ENCODE measurements around the gene RFC4.
"Not testable (repeated sequence)": the region's sequence is repeated elsewhere in the genome, so short reads cannot be mapped to it uniquely, and the experiment has no call there.

RFC4 gene, protein sequence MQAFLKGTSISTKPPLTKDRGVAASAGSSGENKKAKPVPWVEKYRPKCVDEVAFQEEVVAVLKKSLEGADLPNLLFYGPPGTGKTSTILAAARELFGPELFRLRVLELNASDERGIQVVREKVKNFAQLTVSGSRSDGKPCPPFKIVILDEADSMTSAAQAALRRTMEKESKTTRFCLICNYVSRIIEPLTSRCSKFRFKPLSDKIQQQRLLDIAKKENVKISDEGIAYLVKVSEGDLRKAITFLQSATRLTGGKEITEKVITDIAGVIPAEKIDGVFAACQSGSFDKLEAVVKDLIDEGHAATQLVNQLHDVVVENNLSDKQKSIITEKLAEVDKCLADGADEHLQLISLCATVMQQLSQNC

DNA sequence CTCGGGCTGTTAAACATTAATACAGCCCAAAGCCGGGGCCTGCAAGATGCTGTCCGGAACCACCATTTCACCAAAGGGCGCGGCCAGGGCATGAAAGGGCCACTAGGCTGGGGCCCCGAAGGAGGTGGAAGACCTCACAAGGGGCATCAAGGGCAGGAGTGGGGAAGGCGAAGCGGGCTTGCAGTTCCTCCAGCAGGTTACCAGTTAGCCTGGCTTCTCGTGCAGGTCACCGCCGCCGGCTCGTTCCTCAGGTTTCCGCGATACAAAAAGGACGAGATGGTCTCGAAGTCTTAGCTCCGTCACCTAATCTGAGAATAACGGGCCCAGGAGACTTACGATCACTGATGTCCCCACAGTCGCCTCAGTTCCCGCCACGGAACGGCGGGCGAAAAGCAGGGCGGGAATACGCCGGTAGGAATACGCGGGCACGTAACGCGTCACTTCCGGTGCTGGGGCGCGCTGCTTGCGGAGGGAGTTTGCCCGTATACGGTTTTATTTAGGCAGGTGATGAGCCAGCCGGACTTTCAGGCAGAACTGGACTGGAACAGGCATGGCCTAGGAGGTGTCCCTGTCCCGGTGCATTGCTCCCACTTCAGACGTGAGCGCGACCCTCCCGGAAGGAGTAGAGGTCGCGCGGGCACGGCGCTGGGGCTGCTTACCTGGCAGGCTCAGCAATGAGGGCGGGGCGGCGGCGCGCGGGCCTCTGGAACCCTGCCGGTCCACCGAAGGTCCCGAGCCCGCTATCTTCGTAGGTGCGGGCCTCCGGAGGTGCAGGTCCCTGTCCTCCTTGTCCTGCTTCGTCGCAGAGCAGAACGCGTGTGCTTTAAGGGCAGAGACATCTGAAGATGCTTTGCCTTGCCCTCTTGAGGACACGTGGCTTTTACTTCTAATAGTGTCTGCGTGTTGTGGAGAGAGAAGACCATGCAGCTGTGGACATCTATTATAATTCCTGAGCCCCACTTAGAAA, at the start of gene RFC4:
TSS of gene RFC4 (minus strand) at position 394 of the 967 bp plus-strand sequence. CDS start 1,769 bp downstream, outside the sequence.
- no peak for DNase-seq (ENCODE audit: low read depth)

DNA sequence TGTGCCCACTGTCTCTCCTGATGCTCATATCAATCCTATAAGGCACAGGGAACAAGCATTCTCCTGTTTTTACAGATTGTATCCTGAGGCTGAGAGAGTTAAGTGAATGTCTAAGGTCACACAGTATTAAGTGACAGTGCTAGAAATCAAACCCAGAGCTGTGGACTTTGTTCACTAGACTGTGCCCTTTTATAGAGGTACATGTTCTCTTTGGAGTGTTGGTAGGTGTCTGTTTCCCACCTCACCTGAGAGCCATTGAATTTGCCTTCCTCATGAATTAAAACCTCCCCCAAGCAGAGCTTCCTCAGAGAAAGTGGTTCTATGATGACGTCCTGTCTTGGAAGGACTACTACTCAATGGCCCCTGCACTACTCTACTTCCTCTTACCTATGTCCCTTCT, 48.7 kb upstream of the RFC4 start:
- no peak for DNase-seq (ENCODE audit: low read depth)

DNA sequence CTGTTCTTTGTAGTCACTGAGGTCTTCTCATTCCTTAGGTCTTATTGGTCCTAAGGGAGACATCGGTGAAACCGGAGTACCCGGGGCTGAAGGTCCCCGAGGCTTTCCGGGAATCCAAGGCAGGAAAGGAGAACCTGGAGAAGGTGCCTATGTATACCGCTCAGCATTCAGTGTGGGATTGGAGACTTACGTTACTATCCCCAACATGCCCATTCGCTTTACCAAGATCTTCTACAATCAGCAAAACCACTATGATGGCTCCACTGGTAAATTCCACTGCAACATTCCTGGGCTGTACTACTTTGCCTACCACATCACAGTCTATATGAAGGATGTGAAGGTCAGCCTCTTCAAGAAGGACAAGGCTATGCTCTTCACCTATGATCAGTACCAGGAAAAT, 47.9 kb upstream of the RFC4 start:
- DNase-seq (ENCODE audit: low read depth): no peak

DNA sequence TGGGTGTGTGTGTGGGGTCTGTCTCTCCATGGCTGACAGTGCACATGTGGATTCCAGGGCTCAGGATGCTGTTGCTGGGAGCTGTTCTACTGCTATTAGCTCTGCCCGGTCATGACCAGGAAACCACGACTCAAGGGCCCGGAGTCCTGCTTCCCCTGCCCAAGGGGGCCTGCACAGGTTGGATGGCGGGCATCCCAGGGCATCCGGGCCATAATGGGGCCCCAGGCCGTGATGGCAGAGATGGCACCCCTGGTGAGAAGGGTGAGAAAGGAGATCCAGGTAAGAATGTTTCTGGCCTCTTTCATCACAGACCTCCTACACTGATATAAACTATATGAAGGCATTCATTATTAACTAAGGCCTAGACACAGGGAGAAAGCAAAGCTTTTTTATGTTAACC, 46.7 kb upstream of the RFC4 start:
- no peak for DNase-seq (ENCODE audit: low read depth)

DNA sequence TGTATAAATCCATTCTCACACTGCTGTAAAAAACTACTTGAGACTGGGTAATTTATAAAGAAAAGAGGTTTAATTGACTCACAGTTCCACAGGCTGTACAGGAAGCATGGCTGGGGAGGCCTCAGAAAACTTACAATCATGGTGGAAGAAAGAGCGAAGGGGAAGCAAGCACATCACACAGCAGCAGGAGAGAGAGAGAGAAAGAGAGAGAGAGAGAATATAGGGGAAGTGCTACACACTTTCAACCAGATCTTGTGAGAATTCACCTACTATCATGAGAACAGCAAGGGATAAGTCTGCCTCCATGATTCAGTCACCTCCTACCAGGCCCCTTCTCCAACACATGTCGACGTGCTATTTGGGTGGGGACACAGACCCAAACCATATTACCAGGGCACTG, 45.6 kb upstream of the RFC4 start:
- not testable (repeated sequence) for DNase-seq (ENCODE audit: low read depth)

DNA sequence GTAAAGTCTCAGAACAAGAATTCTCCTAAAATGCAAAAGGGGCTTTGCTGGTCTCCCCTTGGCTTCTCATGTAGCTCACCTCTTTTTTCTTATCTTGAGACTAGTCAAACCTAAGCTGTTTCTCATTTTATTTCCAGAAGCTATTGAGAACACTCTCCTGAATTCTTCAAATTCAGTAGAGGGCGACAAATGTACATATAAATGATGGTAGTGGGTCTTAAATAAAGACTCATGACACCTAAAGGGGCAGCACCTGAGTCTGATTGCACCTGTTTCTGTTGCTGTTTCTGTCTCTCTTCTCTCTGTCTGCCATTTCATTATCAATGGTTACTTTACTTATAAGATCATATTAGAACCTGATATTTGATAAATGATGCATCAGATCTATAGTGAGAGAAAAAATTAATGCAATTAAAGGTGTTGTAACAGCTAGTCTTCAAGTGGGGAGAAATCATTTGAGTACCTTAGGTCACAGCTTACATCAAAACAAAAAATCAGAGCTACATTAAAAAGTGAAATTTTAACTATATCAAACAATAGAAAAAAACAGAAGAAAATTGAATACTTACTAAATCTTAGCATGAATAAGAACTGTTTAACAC, 43.2 kb upstream of the RFC4 start:
- no peak for DNase-seq (ENCODE audit: low read depth)

DNA sequence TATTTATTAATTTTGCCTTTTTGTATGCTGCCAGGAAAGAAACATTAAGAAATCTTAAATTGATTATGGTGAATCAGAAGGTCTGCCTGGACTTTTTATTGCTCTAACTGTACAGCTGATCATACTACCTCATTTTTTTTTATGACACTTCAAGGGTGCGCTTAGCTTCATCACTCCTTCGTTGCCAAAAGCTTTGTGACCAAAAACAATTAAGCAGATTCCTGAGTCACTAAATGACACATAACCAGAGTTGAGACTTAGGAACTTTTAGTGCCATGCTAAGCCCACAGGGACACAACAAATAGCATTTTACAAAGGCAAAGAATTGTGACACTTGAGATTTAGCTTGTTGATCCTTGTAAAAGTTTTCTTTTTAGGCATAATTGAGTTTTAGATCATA, 41.2 kb upstream of the RFC4 start:
- DNase-seq (ENCODE audit: low read depth): no peak

DNA sequence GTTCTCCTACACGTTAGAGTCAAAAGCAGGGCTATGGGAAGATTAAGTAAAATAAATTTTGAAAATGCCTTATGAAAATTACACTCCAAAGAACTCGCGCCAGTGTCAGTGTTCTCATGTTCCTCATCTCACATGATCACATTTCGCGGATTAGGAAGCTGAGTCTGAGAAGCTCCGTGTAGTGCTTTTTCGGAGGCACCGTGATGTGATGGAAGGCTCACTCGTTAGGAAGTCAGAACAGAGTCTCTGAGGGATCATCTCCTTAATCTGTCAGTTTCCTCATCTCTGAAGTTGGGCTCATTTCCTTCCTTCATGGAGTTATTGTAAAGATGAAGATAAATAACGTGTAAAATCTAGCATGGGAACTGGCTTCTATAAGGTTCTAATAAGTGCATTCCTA, 39.5 kb upstream of the RFC4 start:
- no peak for DNase-seq (ENCODE audit: low read depth)

DNA sequence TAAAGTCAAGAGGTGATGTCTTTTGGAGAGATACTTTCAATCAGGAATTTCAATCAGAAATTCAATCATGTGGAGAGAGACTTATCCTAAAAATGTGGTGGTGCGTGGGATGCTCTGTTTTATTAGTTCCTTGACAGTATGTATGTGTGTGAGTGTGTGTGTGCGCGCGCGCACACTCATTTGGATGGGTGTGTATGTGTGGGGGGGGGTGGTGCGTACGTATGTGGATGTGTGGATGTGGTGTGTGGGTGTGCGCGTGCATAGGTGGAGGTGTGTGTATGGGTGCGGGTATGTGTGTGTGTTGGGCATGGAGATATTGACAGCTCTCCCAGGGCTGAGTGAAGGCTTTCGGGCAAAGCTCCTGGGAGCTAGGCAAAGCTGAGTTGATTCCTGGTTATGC, 38.6 kb upstream of the RFC4 start:
- DNase-seq (ENCODE audit: low read depth): no peak

DNA sequence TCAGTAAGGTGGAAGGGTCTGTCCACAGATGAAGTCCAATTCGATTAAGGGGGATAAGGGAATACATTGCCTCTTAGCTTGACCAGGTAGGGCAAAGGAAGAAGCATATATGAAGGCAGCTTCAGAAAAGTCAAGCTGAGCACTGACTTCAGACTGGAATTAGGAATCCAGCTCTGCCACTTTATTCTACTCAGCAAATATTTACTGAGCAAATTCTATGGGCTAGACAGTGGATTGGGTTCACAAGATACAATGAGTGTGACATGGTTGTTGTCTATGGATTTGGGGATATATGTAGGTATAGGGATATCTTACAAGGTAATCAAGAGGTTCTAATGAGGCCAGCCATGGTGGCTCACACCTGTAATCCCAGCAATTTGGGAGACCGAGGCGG, 36.8 kb upstream of the RFC4 start:
- DNase-seq (ENCODE audit: low read depth): no peak

DNA sequence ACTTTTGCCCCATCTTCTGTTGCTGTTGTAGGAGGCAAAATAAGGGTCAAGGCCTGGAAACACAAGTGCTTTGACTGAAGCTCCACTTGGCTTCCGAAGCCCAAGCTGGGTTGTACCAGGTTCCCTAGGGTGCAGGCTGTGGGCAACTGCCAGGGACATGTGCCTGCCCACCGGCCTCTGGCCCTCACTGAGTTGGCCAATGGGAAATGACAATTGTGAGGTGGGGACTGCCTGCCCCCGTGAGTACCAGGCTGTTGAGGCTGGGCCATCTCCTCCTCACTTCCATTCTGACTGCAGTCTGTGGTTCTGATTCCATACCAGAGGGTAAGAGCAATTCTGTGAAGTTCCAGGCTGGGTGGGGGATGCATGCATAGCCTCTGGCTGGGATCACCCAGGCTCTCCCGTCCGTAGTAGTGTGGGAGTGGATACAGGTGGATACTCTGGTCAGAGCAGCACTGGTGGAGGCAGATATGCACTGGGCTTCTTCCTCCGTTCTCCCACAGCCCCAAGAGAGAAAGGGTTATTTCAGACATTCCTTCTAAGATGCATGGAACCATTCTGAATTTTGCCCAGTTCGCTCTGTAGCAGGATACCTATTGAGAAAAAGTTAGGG, 36.2 kb upstream of the RFC4 start, which contains the start of gene ADIPOQ:
TSS of gene ADIPOQ (plus strand) at position 285 of the 613 bp plus-strand sequence. CDS start 10,349 bp downstream, outside the sequence.
- no peak for DNase-seq (ENCODE audit: low read depth)

DNA sequence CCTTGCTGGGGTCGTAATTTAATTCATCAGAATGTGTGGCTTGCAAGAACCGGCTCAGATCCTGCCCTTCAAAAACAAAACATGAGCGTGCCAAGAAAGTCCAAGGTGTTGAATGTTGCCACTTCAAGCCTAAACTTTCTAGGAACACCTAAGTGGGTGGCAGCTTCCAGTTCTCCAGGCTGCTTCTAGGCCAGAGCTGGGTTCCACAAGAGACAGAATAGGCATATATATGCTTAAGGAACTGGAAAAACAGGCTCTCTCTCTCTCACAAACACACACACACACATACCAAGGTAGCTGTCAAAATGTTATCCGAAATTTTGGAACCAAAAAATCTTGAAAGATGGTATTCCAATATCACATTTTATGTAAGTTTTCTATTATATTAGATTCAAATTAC, 35.3 kb upstream of the RFC4 start:
- no peak for DNase-seq (ENCODE audit: low read depth)

DNA sequence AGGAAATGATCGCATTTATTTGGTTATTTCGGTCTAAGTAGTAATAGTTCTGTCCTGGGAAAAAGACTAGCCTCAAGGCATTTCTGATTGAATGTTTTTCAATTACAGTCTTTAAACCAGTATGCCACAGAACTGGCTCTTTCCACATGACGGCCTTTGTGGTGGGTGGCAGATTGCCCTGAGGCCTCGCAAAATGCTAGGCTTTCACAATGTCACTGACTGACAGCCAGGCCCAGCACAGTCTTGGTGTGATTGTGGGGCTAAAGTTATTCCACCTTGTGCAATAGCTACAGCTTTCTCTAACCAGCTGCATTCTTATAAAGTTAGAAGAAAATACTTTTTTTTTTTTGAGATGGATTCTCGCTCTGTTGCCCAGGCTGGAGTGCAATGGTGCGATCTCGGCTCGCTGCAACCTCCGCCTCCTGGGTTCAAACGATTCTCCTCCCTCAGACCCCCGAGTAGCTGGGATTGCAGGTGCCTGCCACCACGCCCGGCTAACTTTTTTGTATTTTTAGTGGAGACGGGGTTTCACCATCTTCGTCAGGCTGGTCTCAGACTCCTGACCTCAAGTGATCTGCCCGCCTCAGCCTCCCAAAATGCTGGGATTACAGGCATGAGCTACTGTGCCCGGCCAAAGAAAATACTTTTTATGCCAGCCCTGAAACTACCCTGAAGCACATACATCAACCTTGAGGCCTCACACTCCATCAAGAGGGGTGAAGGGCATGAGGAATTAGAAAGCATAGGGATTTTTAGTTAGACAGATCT, 33.8 kb upstream of the RFC4 start:
- no peak for DNase-seq (ENCODE audit: low read depth)

DNA sequence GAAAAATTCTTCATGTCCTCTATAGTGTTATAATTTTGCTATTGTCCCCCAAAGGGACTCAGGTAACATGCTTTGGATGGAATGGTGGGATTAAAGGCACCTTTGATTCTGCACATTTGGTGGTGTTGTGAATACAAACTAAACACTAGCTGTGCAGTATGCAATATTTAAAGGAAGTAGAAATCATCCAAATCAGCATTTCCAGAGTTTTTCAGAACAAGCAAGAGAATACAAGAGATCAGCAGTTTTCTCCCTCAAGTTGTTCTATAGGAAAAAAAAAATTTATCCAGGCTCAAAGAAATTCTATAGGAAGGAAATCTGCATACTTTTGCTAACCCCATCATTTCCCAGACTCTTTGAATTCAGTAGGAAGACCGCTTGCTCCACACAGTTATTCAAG, 26.0 kb upstream of the RFC4 start:
- DNase-seq (ENCODE audit: low read depth): no peak

DNA sequence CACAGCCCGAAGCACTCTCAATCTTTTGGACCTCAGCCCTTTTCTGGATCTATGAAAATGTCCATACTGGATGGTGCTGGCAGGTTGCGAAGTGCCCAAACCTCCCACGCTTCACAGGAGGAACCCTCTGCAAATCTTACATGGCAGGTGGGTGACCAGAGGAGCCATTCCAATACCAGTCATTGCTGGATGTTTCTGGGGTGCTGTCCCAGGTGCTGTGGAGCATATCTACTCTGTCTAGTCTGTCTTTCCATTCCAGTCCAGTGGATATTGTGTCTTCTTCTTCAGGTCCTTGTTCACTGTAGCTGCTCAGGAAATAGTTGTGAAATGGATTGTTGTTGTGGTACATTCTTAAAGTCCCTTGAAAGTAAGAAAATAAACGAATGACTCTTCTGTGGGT, 25.5 kb upstream of the RFC4 start:
- DNase-seq (ENCODE audit: low read depth): no peak

DNA sequence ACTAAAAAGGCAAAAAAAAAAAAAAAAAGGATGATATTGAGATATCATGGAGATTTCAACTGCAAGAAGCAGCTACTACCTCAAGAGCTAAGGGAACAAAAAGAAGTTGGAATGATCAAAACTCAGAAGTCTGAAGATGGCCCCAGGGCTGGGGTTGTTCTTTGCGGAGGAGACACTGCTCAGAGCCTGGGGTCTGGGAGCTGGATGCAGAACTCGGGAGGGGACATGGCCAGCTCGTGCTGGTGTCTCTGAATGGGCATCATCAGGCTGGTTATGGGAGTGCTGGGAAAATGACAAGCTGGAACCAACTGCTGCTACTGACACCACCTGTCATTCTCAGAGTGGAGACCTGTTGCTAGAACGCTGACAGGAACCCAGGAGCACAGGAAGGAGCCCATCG, 22.1 kb upstream of the RFC4 start:
- no peak for DNase-seq (ENCODE audit: low read depth)

DNA sequence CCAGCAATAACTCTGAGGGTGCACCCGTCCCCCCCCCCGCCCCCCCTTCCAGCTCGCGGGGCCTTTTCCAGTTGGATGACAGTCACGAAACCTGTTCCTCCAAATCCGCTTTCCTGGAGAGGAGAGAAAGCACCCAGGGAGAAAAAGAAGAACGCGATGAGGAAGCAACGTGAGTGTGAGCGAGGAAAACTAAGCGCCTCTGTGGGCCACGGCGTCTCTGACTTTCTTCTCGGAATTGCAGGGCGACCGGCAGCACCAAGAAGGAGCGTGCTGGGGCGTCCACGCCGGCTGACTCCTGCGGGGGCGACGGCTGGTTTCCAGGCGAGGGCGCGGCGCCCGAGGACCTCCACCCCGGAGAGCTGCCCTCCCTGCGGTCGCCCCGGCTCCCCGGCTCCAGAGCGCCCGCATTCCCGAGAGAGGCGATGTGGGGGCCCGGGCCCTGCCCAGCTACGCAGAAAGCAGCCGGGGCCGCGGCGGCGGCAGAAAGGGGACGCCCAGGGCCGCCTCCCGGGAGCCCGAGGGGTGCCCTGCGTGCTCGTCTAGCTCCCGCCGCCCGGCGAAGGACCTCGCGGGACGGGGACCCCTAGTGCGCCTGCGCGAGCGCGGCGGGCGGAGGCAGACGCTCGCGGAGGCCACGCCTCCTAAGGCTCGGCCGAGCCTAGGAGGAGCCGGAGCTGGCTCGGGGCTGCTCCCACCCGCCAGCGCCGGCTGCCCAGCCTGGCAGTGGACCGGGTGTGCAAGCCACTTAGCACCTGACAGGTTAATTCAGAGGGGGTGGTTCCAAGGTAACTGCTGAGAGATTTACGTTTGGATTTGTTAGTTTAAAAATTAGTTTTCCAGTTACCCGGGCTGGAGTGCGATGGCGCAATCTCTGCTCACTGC, 20.9 kb upstream of the RFC4 start:
- DNase-seq (ENCODE audit: low read depth): no peak

DNA sequence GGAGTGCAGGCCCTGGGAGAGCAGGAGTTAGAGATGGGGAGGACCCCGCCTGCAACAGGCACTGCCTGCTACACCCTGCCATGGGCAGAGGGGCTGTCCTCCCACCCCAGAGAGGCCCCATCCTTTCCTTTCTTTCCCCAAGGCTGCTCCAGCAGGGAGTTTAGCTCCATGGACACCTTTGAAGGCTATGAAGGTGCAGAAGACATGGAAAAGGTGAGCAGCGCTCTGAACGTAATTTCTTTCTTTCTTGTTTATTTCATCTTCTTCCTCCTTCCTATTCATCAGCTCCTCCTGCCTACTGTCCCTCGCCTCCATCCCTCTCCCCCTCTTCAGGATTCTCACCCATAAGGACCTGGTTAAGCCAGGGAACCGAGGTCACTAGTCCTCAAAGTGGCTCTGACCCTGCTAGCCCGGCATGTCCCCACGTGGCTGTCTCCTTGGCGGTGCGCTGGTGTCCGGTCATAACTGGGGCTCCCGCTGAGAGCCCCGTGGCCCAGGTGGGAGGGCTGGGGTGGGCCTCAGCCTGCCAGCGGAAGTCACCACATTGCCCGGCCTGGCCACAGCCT, 20.2 kb upstream of the RFC4 start:
- no peak for DNase-seq (ENCODE audit: low read depth)

DNA sequence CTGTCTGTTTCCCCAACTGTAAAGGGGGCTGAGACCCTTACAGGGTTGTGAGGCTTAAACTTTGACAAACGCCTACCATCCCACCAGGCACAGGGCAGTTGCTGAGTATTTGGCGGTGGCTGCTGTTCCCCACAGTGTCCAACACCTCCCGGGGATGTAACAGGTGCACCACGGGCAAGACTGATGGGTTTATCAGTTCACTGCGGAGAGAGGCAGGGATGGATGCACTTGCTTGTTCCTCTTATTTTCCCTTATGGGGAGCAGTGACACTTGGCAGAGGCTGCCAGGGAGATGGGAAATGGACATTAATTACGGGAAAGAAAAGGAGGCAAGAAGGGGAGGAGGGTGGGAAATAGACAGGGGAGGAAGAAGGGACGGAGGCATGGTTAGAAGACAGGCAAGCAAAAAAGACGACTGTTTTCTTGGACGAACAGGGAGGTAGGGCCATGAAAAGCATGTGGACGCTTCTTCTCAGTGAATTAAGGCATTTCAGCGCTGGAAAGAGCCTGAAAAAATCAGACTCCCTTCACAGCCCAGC, 19.7 kb upstream of the RFC4 start:
- no peak for DNase-seq (ENCODE audit: low read depth)

DNA sequence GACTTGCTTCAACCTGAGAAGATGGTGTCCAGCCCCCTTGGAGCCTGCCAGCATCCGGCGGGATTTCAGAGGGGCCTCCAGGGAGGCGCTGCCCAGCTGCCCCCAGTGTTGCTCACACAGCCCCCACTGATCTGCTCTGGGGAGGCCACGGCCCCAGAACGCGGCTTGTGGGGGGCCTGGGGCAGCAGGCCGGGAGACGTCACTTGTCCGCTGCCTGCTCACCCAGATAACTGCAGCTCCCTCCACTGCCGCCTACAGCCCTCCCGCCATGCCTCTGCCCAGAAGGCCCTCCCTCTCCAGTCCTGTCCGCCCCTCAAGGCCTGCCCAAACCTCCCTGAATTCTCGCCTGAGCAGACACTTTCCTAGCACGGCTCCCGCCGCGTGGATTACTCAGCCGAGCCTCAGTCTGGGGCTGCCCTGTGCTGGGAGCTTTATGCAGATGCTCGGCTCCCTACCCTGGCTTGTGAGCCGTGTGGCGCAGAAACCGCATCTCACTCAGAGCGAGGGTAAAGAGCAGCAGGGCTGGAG, 19.1 kb upstream of the RFC4 start:
- DNase-seq (ENCODE audit: low read depth): peak; percentile 52
